ENCODE measurements around the gene EFCAB8. TPM values are rescaled to one million over a fixed set of nuclear protein-coding genes. Genes with fewer than 3 reads are reported as not detected.

The EFCAB8 gene
- total RNA-seq, 1 donor from 2014 or later: 0.29 TPM

DNA sequence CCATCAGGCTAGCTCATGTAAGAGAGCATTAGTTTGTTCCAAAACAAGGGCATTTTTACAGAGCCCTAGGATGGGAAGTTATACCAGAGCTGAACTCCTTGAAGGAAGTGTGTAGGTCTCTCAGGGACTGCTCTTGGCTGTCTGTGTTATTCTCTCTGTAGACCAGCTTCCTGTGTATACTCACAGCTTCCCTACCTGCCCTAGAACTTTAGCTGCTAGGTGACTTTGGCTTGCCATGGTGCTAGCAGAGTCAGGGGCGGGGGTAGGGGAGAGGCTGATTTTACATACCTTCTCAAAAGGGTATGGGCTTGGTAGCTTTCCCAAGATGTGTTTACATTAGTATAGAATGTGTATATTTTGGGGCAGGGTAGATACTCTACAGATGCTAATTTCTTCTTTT, 21.6 kb upstream of the EFCAB8 start:
- Mint-ChIP-seq H3K36me3 (ENCODE audit: insufficient read depth) (peaks cover 28% of the 10 kb centered on the region), H3K27me3 (no peaks in the 10 kb centered on the region), H3K4me3 (ENCODE audit: low read depth) (no peak overlapping the region), H3K27ac (no peak overlapping the region), H3K9me3 (ENCODE audit: low read depth) (no peaks in the 10 kb centered on the region), H3K4me1 (ENCODE audit: low read depth) (peaks cover 3% of the 10 kb centered on the region)
- DNase-seq (ENCODE audit: low spot score, unreplicated experiment): no peak
- TF ChIP-seq, protein P1, sequence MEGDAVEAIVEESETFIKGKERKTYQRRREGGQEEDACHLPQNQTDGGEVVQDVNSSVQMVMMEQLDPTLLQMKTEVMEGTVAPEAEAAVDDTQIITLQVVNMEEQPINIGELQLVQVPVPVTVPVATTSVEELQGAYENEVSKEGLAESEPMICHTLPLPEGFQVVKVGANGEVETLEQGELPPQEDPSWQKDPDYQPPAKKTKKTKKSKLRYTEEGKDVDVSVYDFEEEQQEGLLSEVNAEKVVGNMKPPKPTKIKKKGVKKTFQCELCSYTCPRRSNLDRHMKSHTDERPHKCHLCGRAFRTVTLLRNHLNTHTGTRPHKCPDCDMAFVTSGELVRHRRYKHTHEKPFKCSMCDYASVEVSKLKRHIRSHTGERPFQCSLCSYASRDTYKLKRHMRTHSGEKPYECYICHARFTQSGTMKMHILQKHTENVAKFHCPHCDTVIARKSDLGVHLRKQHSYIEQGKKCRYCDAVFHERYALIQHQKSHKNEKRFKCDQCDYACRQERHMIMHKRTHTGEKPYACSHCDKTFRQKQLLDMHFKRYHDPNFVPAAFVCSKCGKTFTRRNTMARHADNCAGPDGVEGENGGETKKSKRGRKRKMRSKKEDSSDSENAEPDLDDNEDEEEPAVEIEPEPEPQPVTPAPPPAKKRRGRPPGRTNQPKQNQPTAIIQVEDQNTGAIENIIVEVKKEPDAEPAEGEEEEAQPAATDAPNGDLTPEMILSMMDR (IDR thresholded peaks at IDR 0.05; ENCODE audit: unreplicated experiment): no peak

DNA sequence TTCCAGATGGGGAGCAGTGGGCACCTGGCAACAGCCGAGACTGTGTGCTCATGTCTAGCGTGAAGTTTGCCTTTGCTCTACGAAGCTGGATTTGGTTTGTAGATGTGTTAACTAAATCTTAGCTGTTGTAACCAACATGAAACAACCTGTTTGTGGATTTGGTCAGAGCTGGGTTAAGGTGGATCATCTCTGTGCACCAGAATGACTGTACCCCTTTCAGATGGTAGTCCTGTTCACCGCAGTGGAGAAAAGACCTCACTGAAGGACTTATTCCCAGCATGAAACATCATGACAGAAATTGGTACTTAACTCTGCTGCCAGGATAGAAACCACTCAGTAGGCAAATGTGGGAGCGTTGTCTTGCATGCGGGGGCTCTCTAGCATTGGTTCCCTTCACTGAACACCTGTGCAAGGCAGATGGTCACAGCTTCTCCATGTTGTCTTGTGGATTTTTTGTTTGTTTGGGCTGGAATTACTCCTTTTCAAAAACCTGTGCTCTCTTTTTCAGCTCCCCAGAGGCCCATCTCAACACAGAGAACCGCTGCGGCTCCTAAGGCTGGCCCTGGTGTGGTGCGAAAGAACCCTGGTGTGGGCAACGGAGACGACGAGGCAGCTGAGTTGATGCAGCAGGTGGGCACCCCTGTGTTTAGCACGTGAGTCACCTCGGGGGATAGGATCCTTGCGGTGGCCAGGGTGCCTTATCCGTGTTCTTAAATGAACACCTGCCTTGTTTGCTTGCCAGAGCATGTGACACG, 19.3 kb upstream of the EFCAB8 start:
- Mint-ChIP-seq H3K4me1 (ENCODE audit: low read depth) (peaks cover 3% of the 10 kb centered on the region), H3K27me3 (no peaks in the 10 kb centered on the region), H3K4me3 (ENCODE audit: low read depth) (no peak overlapping the region), H3K9me3 (ENCODE audit: low read depth) (no peaks in the 10 kb centered on the region), H3K36me3 (ENCODE audit: insufficient read depth) (peaks cover 32% of the 10 kb centered on the region), H3K27ac (no peak overlapping the region)
- DNase-seq (ENCODE audit: low spot score, unreplicated experiment): no peak
- TF ChIP-seq, protein P1 (IDR thresholded peaks at IDR 0.05; ENCODE audit: unreplicated experiment): no peak

DNA sequence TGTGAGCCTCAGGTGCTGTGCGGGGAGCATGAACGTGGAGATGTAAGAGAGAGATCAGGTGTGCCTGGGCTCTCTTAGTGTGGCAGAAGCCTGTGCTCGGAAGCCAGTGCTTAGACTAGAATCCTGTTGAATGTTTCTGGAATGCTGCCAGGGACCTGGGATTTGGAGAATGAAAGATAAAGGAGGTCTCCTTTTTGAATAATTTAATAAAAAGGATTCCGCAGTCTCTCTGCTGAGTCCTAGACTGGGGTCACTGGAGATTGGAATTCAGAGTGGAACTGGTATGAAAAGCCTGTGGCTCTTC, 18.8 kb upstream of the EFCAB8 start:
- Mint-ChIP-seq H3K9me3 (ENCODE audit: low read depth) (no peaks in the 10 kb centered on the region), H3K4me1 (ENCODE audit: low read depth) (peaks cover 3% of the 10 kb centered on the region), H3K36me3 (ENCODE audit: insufficient read depth) (peaks cover 34% of the 10 kb centered on the region), H3K4me3 (ENCODE audit: low read depth) (no peak overlapping the region), H3K27me3 (no peaks in the 10 kb centered on the region), H3K27ac (no peak overlapping the region)
- DNase-seq (ENCODE audit: low spot score, unreplicated experiment): no peak
- TF ChIP-seq, protein P1 (IDR thresholded peaks at IDR 0.05; ENCODE audit: unreplicated experiment): no peak

DNA sequence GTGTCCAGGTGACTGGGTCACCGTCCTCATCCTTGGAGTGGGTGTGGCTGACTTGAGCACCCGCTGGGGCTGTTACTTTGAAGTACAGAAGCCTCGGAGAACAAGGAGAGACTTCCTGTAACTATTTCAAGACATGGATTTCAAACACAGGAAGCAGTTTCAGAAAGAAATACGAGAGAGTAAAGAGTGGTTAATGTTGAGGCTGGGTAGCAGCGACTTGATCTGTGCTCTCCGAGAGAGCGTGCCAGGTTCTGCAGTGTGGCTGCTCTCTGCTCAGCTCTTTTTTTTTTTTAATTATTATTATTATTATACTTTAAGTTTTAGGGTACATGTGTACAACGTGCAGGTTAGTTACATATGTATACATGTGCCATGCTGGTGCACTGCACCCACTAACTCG, 17.5 kb upstream of the EFCAB8 start:
- TF ChIP-seq, protein P1 (IDR thresholded peaks at IDR 0.05; ENCODE audit: unreplicated experiment): no peak
- Mint-ChIP-seq H3K9me3 (ENCODE audit: low read depth) (no peaks in the 10 kb centered on the region), H3K27me3 (no peaks in the 10 kb centered on the region), H3K4me3 (ENCODE audit: low read depth) (no peak overlapping the region), H3K27ac (peak overlapping the region; percentile 22), H3K4me1 (ENCODE audit: low read depth) (peaks cover 3% of the 10 kb centered on the region), H3K36me3 (ENCODE audit: insufficient read depth) (peaks cover 33% of the 10 kb centered on the region)
- DNase-seq (ENCODE audit: low spot score, unreplicated experiment): no peak

DNA sequence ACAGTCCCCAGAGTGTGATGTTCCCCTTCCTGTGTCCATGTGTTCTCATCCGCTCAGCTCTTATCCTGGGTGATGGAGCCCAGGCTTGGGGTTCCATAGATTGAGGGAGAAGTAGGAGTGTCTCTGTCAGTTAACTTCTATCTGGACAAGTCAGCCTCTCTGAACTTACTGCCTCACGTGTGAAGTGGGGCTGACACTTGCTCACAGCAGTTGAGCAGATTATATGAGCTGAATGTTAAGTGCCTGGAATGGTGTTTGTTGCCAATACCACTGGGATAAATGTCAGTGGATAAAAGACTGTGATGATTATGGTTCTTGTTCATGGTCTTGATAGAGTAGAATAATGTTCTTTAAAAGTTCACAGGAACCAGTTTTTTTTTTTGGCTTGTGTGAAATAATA, 17.1 kb upstream of the EFCAB8 start:
- H3K9me3 Mint-ChIP-seq (ENCODE audit: low read depth): no peaks in the 10 kb centered on the region
- peaks cover 3% of the 10 kb centered on the region for H3K4me1 Mint-ChIP-seq (ENCODE audit: low read depth)
- peaks cover 32% of the 10 kb centered on the region for H3K36me3 Mint-ChIP-seq (ENCODE audit: insufficient read depth)
- H3K4me3 Mint-ChIP-seq (ENCODE audit: low read depth): no peak overlapping the region
- TF ChIP-seq, protein P1 (IDR thresholded peaks at IDR 0.05; ENCODE audit: unreplicated experiment): no peak
- no peak for DNase-seq (ENCODE audit: low spot score, unreplicated experiment)
- no peaks in the 10 kb centered on the region for H3K27me3 Mint-ChIP-seq
- no peak overlapping the region for H3K27ac Mint-ChIP-seq
